Measurements from ENCODE around the gene CAPN15.

CAPN15 gene

DNA sequence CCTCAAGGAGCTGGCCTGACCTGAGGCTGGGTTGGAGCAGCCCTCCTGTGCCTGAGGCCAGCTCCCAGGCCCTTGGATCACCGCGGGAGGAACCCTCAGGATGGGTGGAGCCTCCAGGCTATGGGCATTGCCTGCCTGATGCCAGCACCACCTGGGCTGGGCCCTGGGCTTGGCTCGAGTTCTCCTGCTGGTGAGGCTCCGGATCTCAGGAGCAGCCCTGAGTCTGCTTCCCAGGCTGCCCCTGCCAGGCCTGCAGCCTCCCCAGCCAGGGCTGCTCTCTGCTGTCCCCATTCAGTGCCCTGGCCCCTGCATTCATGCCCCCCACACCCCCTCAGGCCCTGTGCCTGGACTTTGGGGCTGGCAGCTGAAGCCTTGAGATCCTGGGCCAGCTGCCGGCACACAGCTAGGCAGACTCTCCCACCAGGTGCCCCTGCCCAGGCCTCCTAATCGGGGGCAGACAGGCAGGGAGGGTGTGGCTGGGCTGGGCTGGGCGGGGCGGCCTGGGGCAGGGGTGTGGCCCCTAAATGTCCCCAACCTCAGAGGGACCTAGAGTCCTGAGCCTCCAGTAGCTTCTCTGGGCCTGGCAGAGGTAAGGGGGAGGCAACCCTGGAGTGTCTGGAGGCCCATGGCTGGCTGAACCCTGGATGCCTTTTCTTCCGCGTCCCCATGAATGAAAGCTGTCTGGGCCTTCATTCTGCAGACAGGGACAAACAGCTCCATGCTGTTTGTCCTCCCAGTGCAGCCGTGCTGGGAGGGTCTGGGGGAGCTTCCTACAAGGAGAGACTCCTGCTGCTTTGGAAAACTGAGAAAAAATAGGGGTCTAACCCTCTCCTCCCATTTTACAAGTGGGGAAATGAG lies 41.1 kb downstream of the CAPN15 start:
- Histone ChIP-seq H3K9ac (peak overlapping the region; percentile 86 to 94 (median 88); a peak in 21 of 22 replicates), H3K36me3 (peaks cover 0 to 20% (median 3%) of the 10 kb centered on the region in 11 experiments; a peak in 15 of 22 replicates), H3K4me3 (peak overlapping the region; percentile 86 to 100 (median 98)), H3K27me3 (peaks cover 1 to 7% (median 2%) of the 10 kb centered on the region in 11 experiments; a peak in 9 of 22 replicates), H3K9me3 (replicated peaks in 1 of 11) (no peaks in the 10 kb centered on the region), H3K27ac (peak overlapping the region; percentile 68 to 87 (median 83); a peak in 21 of 22 replicates), H3K4me1 (peaks cover 49 to 75% (median 64%) of the 10 kb centered on the region in 10 experiments), H4K20me1 (peaks cover 0 to 37% (median 24%) of the 10 kb centered on the region in 11 experiments; a peak in 18 of 22 replicates), H3K4me2 (peak overlapping the region; percentile 91 to 99 (median 98))
- TF ChIP-seq Cebpa-rat (IDR thresholded peaks at IDR 0.05): no peak

DNA sequence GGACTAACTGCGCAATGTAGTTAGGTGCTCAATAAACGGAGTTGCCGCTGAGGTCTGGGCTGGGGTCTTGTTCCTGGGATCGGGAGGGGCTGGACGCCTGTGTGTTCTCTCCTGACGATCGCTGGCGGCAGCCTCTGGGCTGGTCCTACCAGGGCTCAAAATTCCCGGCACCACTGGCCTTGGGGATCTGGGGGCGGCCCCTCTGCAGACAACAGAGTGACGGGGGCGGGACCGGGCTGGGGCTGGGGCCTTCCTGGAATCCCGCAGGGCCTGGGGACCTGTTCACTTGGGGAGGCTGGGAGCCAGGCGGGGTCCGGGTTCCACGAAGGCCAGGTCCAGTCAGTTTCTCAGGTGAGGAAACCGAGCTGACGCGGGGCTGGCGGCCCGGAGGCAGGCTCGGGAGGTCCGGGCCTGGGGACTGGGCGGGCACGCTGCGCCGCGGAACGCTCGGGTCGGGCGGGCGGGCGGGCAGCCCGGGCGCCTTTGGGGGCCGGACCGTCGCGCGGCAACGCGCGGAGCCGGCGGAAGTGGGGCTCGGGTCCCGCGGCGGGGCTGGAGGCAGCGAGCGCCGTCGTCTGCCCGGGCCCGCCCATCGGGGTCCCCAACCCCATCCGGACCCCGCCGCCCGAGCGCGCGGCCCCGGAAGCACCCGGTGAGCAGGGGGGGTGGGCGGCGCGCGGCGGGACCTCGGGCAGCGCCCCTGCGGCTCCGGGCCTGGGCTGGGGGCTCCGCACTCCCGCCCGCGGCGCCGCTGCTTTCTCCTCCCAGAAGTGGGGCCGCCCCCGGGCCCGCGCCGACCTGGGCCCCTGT lies 42.1 kb downstream of the CAPN15 start, which contains the start of gene PIGQ:
PIGQ (plus strand) TSS at position 524 of the 810 bp plus-strand sequence. CDS start 4,107 bp downstream, outside the sequence.
- TF ChIP-seq Cebpa-rat (IDR thresholded peaks at IDR 0.05): no peak
- H3K27ac ChIP-seq: peak within 1 kb of the TSS; percentile 68 to 87 (median 83)
- peak within 1 kb of the TSS; percentile 86 to 100 (median 98) for H3K4me3 ChIP-seq
- H3K27me3 ChIP-seq: no peaks in the 10 kb centered on the region
- H4K20me1 ChIP-seq: peaks cover 0 to 47% (median 27%) of the 10 kb centered on the region in 11 experiments; a peak in 18 of 22 replicates
- peaks cover 9 to 30% (median 13%) of the 10 kb centered on the region in 11 experiments; a peak in 21 of 22 replicates for H3K36me3 ChIP-seq
- H3K4me2 ChIP-seq: peak within 1 kb of the TSS; percentile 95 to 100 (median 98)
- peak within 1 kb of the TSS; percentile 86 to 94 (median 88) for H3K9ac ChIP-seq
- H3K9me3 ChIP-seq (replicated peaks in 1 of 11): no peaks in the 10 kb centered on the region
- peaks cover 49 to 70% (median 61%) of the 10 kb centered on the region in 10 experiments for H3K4me1 ChIP-seq

DNA sequence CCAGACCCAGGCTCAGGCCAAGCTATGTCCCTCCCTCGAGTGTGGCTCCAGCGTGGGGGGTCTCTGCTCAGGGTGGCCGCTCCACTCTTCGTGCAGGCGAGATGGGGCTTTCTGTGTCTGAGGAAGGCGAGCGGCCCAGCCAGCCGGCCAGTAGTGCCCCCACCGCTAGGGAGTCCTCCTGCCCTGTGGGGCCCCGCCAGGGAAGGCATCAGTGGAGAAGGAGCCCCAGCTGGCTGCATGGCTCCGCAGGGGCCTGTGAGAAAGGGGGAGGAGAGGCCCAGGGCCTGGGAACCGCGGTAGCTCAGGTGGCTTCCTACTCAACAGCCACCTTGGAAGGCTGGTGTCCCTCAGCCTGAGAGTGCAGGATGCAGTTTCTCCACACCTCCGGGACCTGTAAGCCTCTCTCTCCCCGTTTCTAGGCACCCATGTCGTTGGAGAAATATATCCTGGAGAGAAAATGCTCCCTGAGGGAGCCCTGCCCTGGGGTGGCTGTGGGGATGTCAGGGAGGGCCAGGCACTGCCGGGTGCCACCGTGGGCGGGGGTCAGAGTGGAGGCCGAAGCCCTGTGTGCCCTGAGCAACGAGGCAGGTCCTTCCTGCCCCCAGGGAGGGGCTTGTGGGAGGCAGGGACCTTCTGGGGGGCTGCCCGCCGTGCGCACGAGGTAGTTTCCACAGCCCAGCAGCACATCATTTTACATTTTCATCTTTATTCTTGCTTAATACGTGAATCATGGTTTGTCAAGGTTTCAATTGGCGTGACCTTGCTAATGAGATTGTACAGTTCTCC lies 45.5 kb downstream of the CAPN15 start:
- H3K27ac ChIP-seq: no peak overlapping the region

DNA sequence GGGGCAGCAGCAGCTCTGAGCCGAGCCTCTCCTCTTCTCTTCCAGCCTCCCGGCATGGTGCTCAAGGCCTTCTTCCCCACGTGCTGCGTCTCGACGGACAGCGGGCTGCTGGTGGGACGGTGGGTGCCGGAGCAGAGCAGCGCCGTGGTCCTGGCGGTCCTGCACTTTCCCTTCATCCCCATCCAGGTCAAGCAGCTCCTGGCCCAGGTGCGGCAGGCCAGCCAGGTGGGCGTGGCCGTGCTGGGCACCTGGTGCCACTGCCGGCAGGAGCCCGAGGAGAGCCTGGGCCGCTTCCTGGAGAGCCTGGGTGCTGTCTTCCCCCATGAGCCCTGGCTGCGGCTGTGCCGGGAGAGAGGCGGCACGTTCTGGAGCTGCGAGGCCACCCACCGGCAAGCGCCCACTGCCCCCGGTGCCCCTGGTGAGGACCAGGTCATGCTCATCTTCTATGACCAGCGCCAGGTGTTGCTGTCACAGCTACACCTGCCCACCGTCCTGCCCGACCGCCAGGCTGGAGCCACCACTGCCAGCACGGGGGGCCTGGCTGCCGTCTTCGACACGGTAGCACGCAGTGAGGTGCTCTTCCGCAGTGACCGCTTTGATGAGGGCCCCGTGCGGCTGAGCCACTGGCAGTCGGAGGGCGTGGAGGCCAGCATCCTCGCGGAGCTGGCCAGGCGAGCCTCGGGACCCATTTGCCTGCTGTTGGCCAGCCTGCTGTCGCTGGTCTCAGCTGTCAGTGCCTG lies 46.7 kb downstream of the CAPN15 start:
- H3K27ac ChIP-seq: no peak overlapping the region
- H3K9ac ChIP-seq: peak overlapping the region in 6 of 11 experiments; percentile 52 to 75 (median 66); a peak in 8 of 22 replicates
- TF ChIP-seq Cebpa-rat (IDR thresholded peaks at IDR 0.05): no peak
- peaks cover 12 to 53% (median 28%) of the 10 kb centered on the region in 11 experiments for H3K36me3 ChIP-seq
- no peaks in the 10 kb centered on the region for H3K27me3 ChIP-seq
- no peaks in the 10 kb centered on the region for H3K9me3 ChIP-seq (replicated peaks in 1 of 11)
- no peak overlapping the region for H3K4me3 ChIP-seq
- peaks cover 0 to 83% (median 57%) of the 10 kb centered on the region in 11 experiments; a peak in 19 of 22 replicates for H4K20me1 ChIP-seq
- peaks cover 28 to 69% (median 58%) of the 10 kb centered on the region in 10 experiments for H3K4me1 ChIP-seq
- H3K4me2 ChIP-seq: peak overlapping the region in 2 of 11 experiments; percentile 55 to 90; a peak in 2 of 22 replicates

More for the DNA sequence above, 45.5 kb downstream of the CAPN15 start:
- H3K4me2 ChIP-seq: no peak overlapping the region
- no peak overlapping the region for H3K4me3 ChIP-seq
- H3K36me3 ChIP-seq: peaks cover 12 to 53% (median 28%) of the 10 kb centered on the region in 11 experiments
- H3K9me3 ChIP-seq (replicated peaks in 1 of 11): no peaks in the 10 kb centered on the region
- no peak for TF ChIP-seq Cebpa-rat (IDR thresholded peaks at IDR 0.05)
- no peaks in the 10 kb centered on the region for H3K27me3 ChIP-seq
- peak overlapping the region in 7 of 11 experiments; percentile 9 to 94 (median 15); a peak in 6 of 22 replicates for H3K9ac ChIP-seq
- peaks cover 0 to 78% (median 52%) of the 10 kb centered on the region in 11 experiments; a peak in 19 of 22 replicates for H4K20me1 ChIP-seq
- peaks cover 35 to 70% (median 60%) of the 10 kb centered on the region in 10 experiments for H3K4me1 ChIP-seq

DNA sequence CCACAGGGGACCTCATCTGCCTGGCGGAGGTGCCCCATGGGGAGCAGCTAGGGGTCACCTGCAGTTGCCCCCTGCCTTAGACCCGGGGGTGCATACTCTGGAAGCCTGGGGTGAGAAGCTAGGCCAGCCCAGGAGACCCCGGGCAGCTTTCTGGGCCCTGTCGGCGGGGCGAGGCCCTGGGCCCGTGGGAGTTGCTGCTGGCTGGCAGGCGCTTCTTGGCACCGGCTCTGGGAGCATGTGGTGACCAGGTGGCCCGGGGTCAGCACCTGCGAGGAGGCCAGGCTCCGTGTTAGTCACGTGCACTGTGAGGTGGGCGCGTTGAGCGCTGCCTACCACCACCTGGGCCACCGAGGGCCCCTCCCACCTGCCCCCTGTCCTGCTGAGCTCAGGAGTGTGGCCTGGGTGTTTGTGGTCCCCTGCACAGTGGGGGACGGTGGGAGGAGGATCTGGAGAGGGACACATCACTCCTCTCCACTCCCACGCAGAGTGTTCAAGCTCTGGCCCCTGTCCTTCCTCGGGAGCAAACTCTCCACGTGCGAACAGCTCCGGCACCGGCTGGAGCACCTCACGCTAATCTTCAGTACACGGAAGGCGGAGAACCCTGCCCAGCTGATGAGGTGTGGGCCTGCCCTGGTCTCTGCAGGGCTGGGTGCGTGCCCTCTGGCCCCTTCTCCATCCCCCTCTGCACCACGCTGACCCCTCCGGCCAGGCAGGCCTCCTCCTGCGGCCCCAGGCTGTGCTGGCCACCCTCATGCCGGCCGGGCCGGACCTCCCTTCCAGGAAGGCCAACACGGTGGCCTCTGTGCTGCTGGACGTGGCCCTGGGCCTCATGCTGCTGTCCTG lies 48.1 kb downstream of the CAPN15 start:
- peaks cover 0 to 77% (median 53%) of the 10 kb centered on the region in 11 experiments; a peak in 19 of 22 replicates for H4K20me1 ChIP-seq
- H3K4me3 ChIP-seq: peak overlapping the region in 1 of 10 experiments; percentile 3; a peak in 2 of 20 replicates
- H3K27ac ChIP-seq: peak overlapping the region in 6 of 11 experiments; percentile 8 to 53 (median 48); a peak in 8 of 22 replicates
- H3K9me3 ChIP-seq (replicated peaks in 1 of 11): no peaks in the 10 kb centered on the region
- H3K27me3 ChIP-seq: no peaks in the 10 kb centered on the region
- H3K4me1 ChIP-seq: peaks cover 26 to 74% (median 59%) of the 10 kb centered on the region in 10 experiments
- H3K9ac ChIP-seq: peak overlapping the region in 10 of 11 experiments; percentile 37 to 75 (median 56); a peak in 17 of 22 replicates
- peaks cover 12 to 55% (median 28%) of the 10 kb centered on the region in 11 experiments for H3K36me3 ChIP-seq
- no peak for TF ChIP-seq Cebpa-rat (IDR thresholded peaks at IDR 0.05)
- H3K4me2 ChIP-seq: peak overlapping the region; percentile 47 to 90 (median 66)

DNA sequence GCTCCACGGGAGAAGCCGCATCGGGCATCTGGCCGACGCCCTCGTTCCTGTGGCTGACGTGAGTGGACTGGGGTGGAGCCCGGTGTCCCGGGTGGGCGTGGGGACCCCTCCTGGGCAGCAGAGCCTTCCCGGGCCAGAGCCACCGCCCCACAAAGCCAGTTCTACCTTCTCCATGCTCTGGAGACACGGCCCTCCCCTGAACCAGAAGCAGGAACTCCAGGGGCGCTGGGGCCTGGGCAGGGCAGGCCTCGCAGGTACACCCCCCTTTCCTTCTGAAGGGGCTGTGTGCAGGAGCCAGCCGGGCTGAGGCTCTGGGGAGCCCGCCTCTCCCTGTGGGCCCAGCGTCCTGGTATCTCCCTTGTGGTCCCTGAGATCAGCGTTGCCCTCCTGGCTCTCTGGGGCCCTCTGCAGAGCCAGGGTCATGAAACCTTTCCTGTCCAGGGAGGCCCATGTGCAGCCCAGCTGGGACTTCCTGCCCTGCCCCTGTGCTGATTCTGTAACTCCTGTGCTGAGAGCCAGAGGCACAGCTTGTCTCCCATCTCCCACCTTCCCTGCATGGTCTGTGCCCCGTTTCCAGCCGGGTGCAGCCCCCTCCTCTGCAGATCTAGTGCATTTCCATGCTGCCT lies 48.8 kb downstream of the CAPN15 start:
- Histone ChIP-seq H4K20me1 (peaks cover 0 to 74% (median 50%) of the 10 kb centered on the region in 11 experiments; a peak in 18 of 22 replicates), H3K27ac (peak overlapping the region in 6 of 11 experiments; percentile 8 to 53 (median 48); a peak in 10 of 22 replicates), H3K4me2 (peak overlapping the region; percentile 47 to 90 (median 66)), H3K9ac (peak overlapping the region in 10 of 11 experiments; percentile 37 to 75 (median 56); a peak in 18 of 22 replicates), H3K4me1 (peaks cover 21 to 67% (median 51%) of the 10 kb centered on the region in 10 experiments), H3K27me3 (no peaks in the 10 kb centered on the region), H3K9me3 (replicated peaks in 1 of 11) (no peaks in the 10 kb centered on the region), H3K4me3 (peak overlapping the region in 2 of 10 experiments; percentile 2 to 3; a peak in 2 of 20 replicates), H3K36me3 (peaks cover 12 to 62% (median 28%) of the 10 kb centered on the region in 11 experiments)
- TF ChIP-seq Cebpa-rat (IDR thresholded peaks at IDR 0.05): no peak
